ENCODE measurements around the gene LRRK1. TPM values are rescaled to one million over a fixed set of nuclear protein-coding genes. Genes with fewer than 3 reads are reported as not detected.

LRRK1 gene
- total RNA-seq, 4 donors from 2014 or later, result 17.0 to 46.3 (median 26.4) TPM

GRCh38 chr15:100949691-100950090 is 30.5 kb downstream of the LRRK1 start:
- Histone ChIP-seq H3K36me3 (no peaks in the 10 kb centered on the region), H3K27ac (no peak overlapping the region), H3K4me3 (no peak overlapping the region), H3K4me1 (no peaks in the 10 kb centered on the region), H3K27me3 (no peaks in the 10 kb centered on the region), H3K9me3 (no peaks in the 10 kb centered on the region)
- TF ChIP-seq CTCF (IDR thresholded peaks at IDR 0.05), result no peak
- TF ChIP-seq EP300 (IDR thresholded peaks at IDR 0.05), result no peak
- TF ChIP-seq POLR2A (IDR thresholded peaks at IDR 0.05), result no peak
- no peak for TF ChIP-seq POLR2AphosphoS5 (IDR thresholded peaks at IDR 0.05)
- WGBS, result 96% methylated on average over 1 of the region's 1 CpG
- DNase-seq (ENCODE audit: low spot score in 2 of 2), result no peak

GRCh38 chr15:100951965-100952364 is 32.8 kb downstream of the LRRK1 start:
- no peaks in the 10 kb centered on the region for H3K9me3 ChIP-seq
- H3K27ac ChIP-seq, result no peak overlapping the region
- TF ChIP-seq CTCF (IDR thresholded peaks at IDR 0.05) (no peak), EP300 (IDR thresholded peaks at IDR 0.05) (no peak), POLR2A (IDR thresholded peaks at IDR 0.05) (no peak), POLR2AphosphoS5 (IDR thresholded peaks at IDR 0.05) (no peak)
- DNase-seq (ENCODE audit: low spot score in 2 of 2), result no peak
- no peak overlapping the region for H3K4me3 ChIP-seq
- H3K27me3 ChIP-seq, result no peaks in the 10 kb centered on the region
- 90% methylated on average over 5 of the region's 5 CpGs for WGBS
- H3K36me3 ChIP-seq, result no peaks in the 10 kb centered on the region
- H3K4me1 ChIP-seq, result no peaks in the 10 kb centered on the region

- WGBS, result 76% methylated on average over 3 of the region's 3 CpGs
- H3K4me1 ChIP-seq, result no peaks in the 10 kb centered on the region
- H3K27ac ChIP-seq, result no peak overlapping the region
- H3K27me3 ChIP-seq, result no peaks in the 10 kb centered on the region
- H3K4me3 ChIP-seq, result no peak overlapping the region
- TF ChIP-seq EP300 (IDR thresholded peaks at IDR 0.05) (no peak), POLR2A (IDR thresholded peaks at IDR 0.05) (no peak), CTCF (IDR thresholded peaks at IDR 0.05) (no peak), POLR2AphosphoS5 (IDR thresholded peaks at IDR 0.05) (no peak)
- no peaks in the 10 kb centered on the region for H3K9me3 ChIP-seq
- no peak for DNase-seq (ENCODE audit: low spot score in 2 of 2)
- no peaks in the 10 kb centered on the region for H3K36me3 ChIP-seq
Observed at GRCh38 chr15:100952566-100952965, 33.4 kb downstream of the LRRK1 start.

- no peak overlapping the region for H3K4me3 ChIP-seq
- no peak for TF ChIP-seq POLR2A (IDR thresholded peaks at IDR 0.05)
- TF ChIP-seq CTCF (IDR thresholded peaks at IDR 0.05), result no peak
- TF ChIP-seq POLR2AphosphoS5 (IDR thresholded peaks at IDR 0.05), result no peak
- no peak for TF ChIP-seq EP300 (IDR thresholded peaks at IDR 0.05)
- H3K36me3 ChIP-seq, result no peaks in the 10 kb centered on the region
- 74% methylated on average over 10 of the region's 10 CpGs for WGBS
- DNase-seq (ENCODE audit: low spot score in 2 of 2), result no peak
- H3K27me3 ChIP-seq, result no peaks in the 10 kb centered on the region
- no peak overlapping the region for H3K27ac ChIP-seq
- H3K9me3 ChIP-seq, result no peaks in the 10 kb centered on the region
- peaks cover 5% of the 10 kb centered on the region for H3K4me1 ChIP-seq
Observed at GRCh38 chr15:100958326-100959065, 39.3 kb downstream of the LRRK1 start.

- H3K27ac ChIP-seq, result no peak overlapping the region
- WGBS, result 84% methylated on average over 14 of the region's 14 CpGs
Observed at GRCh38 chr15:100959066-100960050, 40.2 kb downstream of the LRRK1 start.

More at GRCh38 chr15:100959066-100960050, 40.2 kb downstream of the LRRK1 start:
- DNase-seq (ENCODE audit: low spot score in 2 of 2), result no peak
- Histone ChIP-seq H3K36me3 (no peaks in the 10 kb centered on the region), H3K27me3 (no peaks in the 10 kb centered on the region), H3K4me3 (no peak overlapping the region), H3K9me3 (no peaks in the 10 kb centered on the region), H3K4me1 (peaks cover 5% of the 10 kb centered on the region)
- TF ChIP-seq CTCF (IDR thresholded peaks at IDR 0.05) (no peak), POLR2AphosphoS5 (IDR thresholded peaks at IDR 0.05) (no peak), EP300 (IDR thresholded peaks at IDR 0.05) (no peak), POLR2A (IDR thresholded peaks at IDR 0.05) (no peak)
